ENCODE data around the gene ZMYND19.
A peak's percentile ranks its signal among the peaks of the same experiment; 100 is the strongest.
"Not testable (repeated sequence)": the region's sequence is repeated elsewhere in the genome, so short reads cannot be mapped to it uniquely, and the experiment has no call there.

The ZMYND19 gene

GRCh38 chr9:137626464-137626863 lies 36.2 kb upstream of the ZMYND19 start:
- no peak overlapping the region for H3K4me3 ChIP-seq (ENCODE audit: low read length in 2 of 2)
- H3K27me3 ChIP-seq (ENCODE audit: control insufficient read depth in 2 of 2, insufficient read depth in 2 of 2, low read length in 2 of 2), result no peaks in the 10 kb centered on the region
- no peaks in the 10 kb centered on the region for H3K9me3 ChIP-seq (ENCODE audit: control insufficient read depth in 2 of 2, low read length in 2 of 2)
- H3K4me1 ChIP-seq (ENCODE audit: control insufficient read depth in 2 of 2, insufficient read depth in 2 of 2, low read length in 2 of 2), result peaks cover 3 to 9% of the 10 kb centered on the region in 2 donors
- H3K36me3 ChIP-seq (ENCODE audit: control insufficient read depth in 2 of 2, insufficient read depth in 2 of 2, low read length in 2 of 2), result no peaks in the 10 kb centered on the region
- H3K9ac ChIP-seq (ENCODE audit: low read depth in 1 of 2, low read length in 2 of 2), result no peak overlapping the region
- no peak overlapping the region for H3K27ac ChIP-seq (ENCODE audit: low read depth in 2 of 2, low read length in 2 of 2)

- not testable (repeated sequence) for H3K27ac ChIP-seq (ENCODE audit: low read depth in 2 of 2, low read length in 2 of 2)
- peaks cover 22 to 25% of the 10 kb centered on the region in 2 donors for H3K4me1 ChIP-seq (ENCODE audit: control insufficient read depth in 2 of 2, insufficient read depth in 2 of 2, low read length in 2 of 2)
Measured at GRCh38 chr9:137622211-137622610, 31.9 kb upstream of the ZMYND19 start.

GRCh38 chr9:137621131-137621757 lies 30.9 kb upstream of the ZMYND19 start:
- no peaks in the 10 kb centered on the region for H3K27me3 ChIP-seq (ENCODE audit: control insufficient read depth in 2 of 2, insufficient read depth in 2 of 2, low read length in 2 of 2)
- no peaks in the 10 kb centered on the region for H3K9me3 ChIP-seq (ENCODE audit: control insufficient read depth in 2 of 2, low read length in 2 of 2)
- peaks cover 0 to 4% of the 10 kb centered on the region in 2 donors for H3K36me3 ChIP-seq (ENCODE audit: control insufficient read depth in 2 of 2, insufficient read depth in 2 of 2, low read length in 2 of 2)
- H3K4me1 ChIP-seq (ENCODE audit: control insufficient read depth in 2 of 2, insufficient read depth in 2 of 2, low read length in 2 of 2), result peaks cover 24 to 25% of the 10 kb centered on the region in 2 donors
- H3K27ac ChIP-seq (ENCODE audit: low read depth in 2 of 2, low read length in 2 of 2), result no peak overlapping the region
- H3K4me3 ChIP-seq (ENCODE audit: low read length in 2 of 2), result peak overlapping the region in 1 of 2 donors; percentile 14
- no peak overlapping the region for H3K9ac ChIP-seq (ENCODE audit: low read depth in 1 of 2, low read length in 2 of 2)

More at GRCh38 chr9:137622211-137622610, 31.9 kb upstream of the ZMYND19 start:
- H3K27me3 ChIP-seq (ENCODE audit: control insufficient read depth in 2 of 2, insufficient read depth in 2 of 2, low read length in 2 of 2); H3K9me3 ChIP-seq (ENCODE audit: control insufficient read depth in 2 of 2, low read length in 2 of 2); H3K4me3 ChIP-seq (ENCODE audit: low read length in 2 of 2); H3K36me3 ChIP-seq (ENCODE audit: control insufficient read depth in 2 of 2, insufficient read depth in 2 of 2, low read length in 2 of 2); H3K9ac ChIP-seq (ENCODE audit: low read depth in 1 of 2, low read length in 2 of 2): not testable (repeated sequence)

- H3K9me3 ChIP-seq (ENCODE audit: control insufficient read depth in 2 of 2, low read length in 2 of 2), result no peaks in the 10 kb centered on the region
- H3K4me1 ChIP-seq (ENCODE audit: control insufficient read depth in 2 of 2, insufficient read depth in 2 of 2, low read length in 2 of 2), result peaks cover 24 to 25% of the 10 kb centered on the region in 2 donors
- peak overlapping the region in 1 of 2 donors; percentile 14 for H3K4me3 ChIP-seq (ENCODE audit: low read length in 2 of 2)
- H3K27ac ChIP-seq (ENCODE audit: low read depth in 2 of 2, low read length in 2 of 2), result no peak overlapping the region
- peaks cover 3 to 7% of the 10 kb centered on the region in 2 donors for H3K36me3 ChIP-seq (ENCODE audit: control insufficient read depth in 2 of 2, insufficient read depth in 2 of 2, low read length in 2 of 2)
- no peaks in the 10 kb centered on the region for H3K27me3 ChIP-seq (ENCODE audit: control insufficient read depth in 2 of 2, insufficient read depth in 2 of 2, low read length in 2 of 2)
- H3K9ac ChIP-seq (ENCODE audit: low read depth in 1 of 2, low read length in 2 of 2), result no peak overlapping the region
Measured at GRCh38 chr9:137620581-137620980, 30.3 kb upstream of the ZMYND19 start.

GRCh38 chr9:137620048-137620405 lies 29.7 kb upstream of the ZMYND19 start:
- Histone ChIP-seq H3K9ac (ENCODE audit: low read depth in 1 of 2, low read length in 2 of 2) (peak overlapping the region; percentile 86 to 89), H3K4me1 (ENCODE audit: control insufficient read depth in 2 of 2, insufficient read depth in 2 of 2, low read length in 2 of 2) (peaks cover 24 to 25% of the 10 kb centered on the region in 2 donors), H3K36me3 (ENCODE audit: control insufficient read depth in 2 of 2, insufficient read depth in 2 of 2, low read length in 2 of 2) (peaks cover 7 to 9% of the 10 kb centered on the region in 2 donors), H3K9me3 (ENCODE audit: control insufficient read depth in 2 of 2, low read length in 2 of 2) (no peaks in the 10 kb centered on the region), H3K4me3 (ENCODE audit: low read length in 2 of 2) (peak overlapping the region; percentile 88 to 92), H3K27ac (ENCODE audit: low read depth in 2 of 2, low read length in 2 of 2) (peak overlapping the region; percentile 86 to 89), H3K27me3 (ENCODE audit: control insufficient read depth in 2 of 2, insufficient read depth in 2 of 2, low read length in 2 of 2) (no peaks in the 10 kb centered on the region)

- Histone ChIP-seq H3K36me3 (ENCODE audit: control insufficient read depth in 2 of 2, insufficient read depth in 2 of 2, low read length in 2 of 2) (peaks cover 11% of the 10 kb centered on the region in 2 donors), H3K9me3 (ENCODE audit: control insufficient read depth in 2 of 2, low read length in 2 of 2) (no peaks in the 10 kb centered on the region), H3K27me3 (ENCODE audit: control insufficient read depth in 2 of 2, insufficient read depth in 2 of 2, low read length in 2 of 2) (no peaks in the 10 kb centered on the region), H3K4me1 (ENCODE audit: control insufficient read depth in 2 of 2, insufficient read depth in 2 of 2, low read length in 2 of 2) (peaks cover 24 to 25% of the 10 kb centered on the region in 2 donors), H3K27ac (ENCODE audit: low read depth in 2 of 2, low read length in 2 of 2) (peak overlapping the region; percentile 86 to 89), H3K4me3 (ENCODE audit: low read length in 2 of 2) (peak overlapping the region; percentile 88 to 92), H3K9ac (ENCODE audit: low read depth in 1 of 2, low read length in 2 of 2) (peak overlapping the region; percentile 86 to 89)
Measured at GRCh38 chr9:137619240-137620047, 29.1 kb upstream of the ZMYND19 start.

GRCh38 chr9:137618105-137619067 lies 28.1 kb upstream of the ZMYND19 start, which contains the start of gene EHMT1:
Gene EHMT1 (plus strand): TSS chr9:137619005. CDS start chr9:137619029, 24 bp downstream.
- Histone ChIP-seq H3K27me3 (ENCODE audit: control insufficient read depth in 2 of 2, insufficient read depth in 2 of 2, low read length in 2 of 2) (no peaks in the 10 kb centered on the region), H3K36me3 (ENCODE audit: control insufficient read depth in 2 of 2, insufficient read depth in 2 of 2, low read length in 2 of 2) (peaks cover 20% of the 10 kb centered on the region in 2 donors), H3K27ac (ENCODE audit: low read depth in 2 of 2, low read length in 2 of 2) (peak within 1 kb of the TSS; percentile 91 to 93), H3K9ac (ENCODE audit: low read depth in 1 of 2, low read length in 2 of 2) (peak within 1 kb of the TSS; percentile 86 to 91), H3K4me3 (ENCODE audit: low read length in 2 of 2) (peak within 1 kb of the TSS; percentile 92 to 94), H3K9me3 (ENCODE audit: control insufficient read depth in 2 of 2, low read length in 2 of 2) (no peaks in the 10 kb centered on the region), H3K4me1 (ENCODE audit: control insufficient read depth in 2 of 2, insufficient read depth in 2 of 2, low read length in 2 of 2) (peaks cover 25 to 27% of the 10 kb centered on the region in 2 donors)

GRCh38 chr9:137615387-137615871 lies 25.1 kb upstream of the ZMYND19 start:
- no peaks in the 10 kb centered on the region for H3K9me3 ChIP-seq (ENCODE audit: control insufficient read depth in 2 of 2, low read length in 2 of 2)

GRCh38 chr9:137614631-137615386 lies 24.5 kb upstream of the ZMYND19 start:
- Histone ChIP-seq H3K9ac (ENCODE audit: low read depth in 1 of 2, low read length in 2 of 2) (no peak overlapping the region), H3K27me3 (ENCODE audit: control insufficient read depth in 2 of 2, insufficient read depth in 2 of 2, low read length in 2 of 2) (no peaks in the 10 kb centered on the region), H3K27ac (ENCODE audit: low read depth in 2 of 2, low read length in 2 of 2) (no peak overlapping the region), H3K4me3 (ENCODE audit: low read length in 2 of 2) (no peak overlapping the region), H3K9me3 (ENCODE audit: control insufficient read depth in 2 of 2, low read length in 2 of 2) (no peaks in the 10 kb centered on the region), H3K36me3 (ENCODE audit: control insufficient read depth in 2 of 2, insufficient read depth in 2 of 2, low read length in 2 of 2) (peaks cover 21% of the 10 kb centered on the region in 2 donors), H3K4me1 (ENCODE audit: control insufficient read depth in 2 of 2, insufficient read depth in 2 of 2, low read length in 2 of 2) (peaks cover 38 to 41% of the 10 kb centered on the region in 2 donors)

More at GRCh38 chr9:137615387-137615871, 25.1 kb upstream of the ZMYND19 start:
- H3K9ac ChIP-seq (ENCODE audit: low read depth in 1 of 2, low read length in 2 of 2), result no peak overlapping the region
- H3K4me1 ChIP-seq (ENCODE audit: control insufficient read depth in 2 of 2, insufficient read depth in 2 of 2, low read length in 2 of 2), result peaks cover 43 to 47% of the 10 kb centered on the region in 2 donors
- H3K27ac ChIP-seq (ENCODE audit: low read depth in 2 of 2, low read length in 2 of 2), result no peak overlapping the region
- H3K27me3 ChIP-seq (ENCODE audit: control insufficient read depth in 2 of 2, insufficient read depth in 2 of 2, low read length in 2 of 2), result no peaks in the 10 kb centered on the region
- peaks cover 21% of the 10 kb centered on the region in 2 donors for H3K36me3 ChIP-seq (ENCODE audit: control insufficient read depth in 2 of 2, insufficient read depth in 2 of 2, low read length in 2 of 2)
- no peak overlapping the region for H3K4me3 ChIP-seq (ENCODE audit: low read length in 2 of 2)
